Tongue (tissue), 2 donors: Measurements from ENCODE around the gene LEO1. TPM values are rescaled to one million over a fixed set of nuclear protein-coding genes. Genes with fewer than 3 reads are reported as not detected.
"Not testable (repeated sequence)": the region's sequence is repeated elsewhere in the genome, so short reads cannot be mapped to it uniquely, and the experiment has no call there.

Experiments
- DNase-seq: peaks from one replicate; pipeline ENCODE4 v3.0.0-alpha.2; 2015
- total RNA-seq: library from RNA; depleted of rRNA; stranded (reverse); fragments of >200 nt; gene quantifications from one replicate; pipeline ENCODE4 v1.2.3, GENCODE V29; 2014

LEO1 gene
- total RNA-seq, 1 donor from 2014 or later: 34.3 TPM

DNA sequence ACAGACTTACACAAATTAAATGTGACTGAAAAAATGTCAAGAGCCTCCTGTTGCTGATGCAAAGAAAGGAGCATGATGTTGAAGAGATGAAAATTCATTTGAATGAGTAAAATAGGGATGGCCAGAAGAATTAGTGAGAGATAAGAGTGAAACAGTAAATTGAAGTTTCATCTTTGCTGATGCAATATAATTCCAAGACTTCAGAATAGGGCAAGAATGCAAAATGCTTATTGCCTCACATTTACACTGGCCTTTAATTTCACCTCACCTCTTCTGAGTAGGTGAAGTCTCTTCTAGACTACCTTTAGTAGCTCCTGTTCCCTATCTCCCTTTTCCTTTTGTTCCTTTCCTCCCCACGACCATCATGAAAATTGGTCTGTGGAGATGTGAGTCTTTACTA is 32.1 kb upstream of the LEO1 start:
- DNase-seq: no peak

DNA sequence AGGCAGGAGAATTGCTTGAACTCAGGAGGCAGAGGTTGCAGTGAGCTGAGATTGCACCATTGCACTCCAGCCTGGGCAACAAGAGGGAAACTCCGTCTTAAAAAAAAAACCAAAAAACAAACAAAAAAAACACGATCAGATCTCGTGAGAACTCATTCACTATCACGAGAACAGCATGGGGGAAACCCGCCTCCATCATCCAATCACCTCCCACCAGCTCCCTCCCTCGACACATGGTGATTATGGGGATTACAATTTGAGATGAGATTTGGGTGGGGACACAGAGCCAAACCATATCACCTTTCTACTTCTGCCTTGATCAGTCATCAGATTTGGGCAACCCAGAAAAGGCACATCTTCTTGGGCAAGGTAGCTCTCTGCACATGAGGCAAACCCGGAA is 31.5 kb upstream of the LEO1 start:
- not testable (repeated sequence) for DNase-seq

DNA sequence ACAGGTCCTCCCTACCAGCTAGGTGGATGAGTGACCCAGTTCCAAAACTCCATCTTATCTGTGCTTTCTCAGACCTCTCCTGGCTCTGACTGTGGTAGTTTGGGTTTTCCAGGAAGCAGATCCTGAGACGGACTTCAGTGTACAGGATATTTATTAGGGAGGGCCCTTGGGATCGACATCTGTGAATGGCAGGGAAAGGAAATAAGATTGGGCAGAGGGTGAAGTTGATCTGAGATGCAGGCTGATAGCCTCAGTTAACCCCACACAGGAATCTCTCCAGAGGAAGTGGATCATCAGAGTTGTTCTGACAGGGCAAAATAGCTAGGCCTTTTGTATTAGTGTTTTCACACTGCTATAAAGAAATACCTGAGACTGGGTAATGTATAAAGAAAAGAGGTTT is 30.8 kb upstream of the LEO1 start:
- no peak for DNase-seq

DNA sequence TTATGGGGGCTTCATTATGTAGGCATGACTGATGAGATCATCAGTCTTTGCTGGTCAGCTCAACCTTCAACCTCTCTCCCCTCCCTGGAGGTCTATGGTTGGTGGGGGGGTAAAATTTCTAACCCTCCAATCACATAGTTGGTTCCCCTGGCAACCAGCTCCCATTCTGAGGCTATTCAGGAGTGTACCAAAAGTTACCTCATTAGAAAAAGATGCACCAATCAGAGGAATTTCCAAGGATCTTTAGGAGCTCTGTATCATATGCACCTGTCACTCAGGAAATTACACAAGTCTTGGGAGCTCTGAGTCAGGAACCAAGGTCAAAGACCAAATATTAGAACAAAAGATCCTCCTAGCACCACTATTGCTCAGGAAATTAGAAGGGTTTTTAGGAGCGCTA is 21.4 kb upstream of the LEO1 start:
- DNase-seq: no peak

DNA sequence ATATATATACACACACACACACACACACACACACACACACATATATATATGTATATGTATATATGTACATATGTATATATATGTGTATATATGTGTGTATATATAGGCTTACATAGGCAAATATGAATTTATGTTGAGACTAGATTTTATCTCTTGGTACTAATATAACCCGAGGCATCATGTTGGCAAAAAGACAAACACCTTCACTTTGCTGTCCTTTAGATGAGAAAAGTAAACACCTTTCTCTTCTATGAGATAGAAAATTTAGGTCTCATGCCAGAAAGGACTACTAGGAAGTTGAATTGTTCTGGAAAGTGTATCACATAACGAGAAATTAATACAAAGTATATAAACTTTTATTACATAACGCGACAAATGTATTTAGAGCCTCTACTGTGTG is 19.6 kb upstream of the LEO1 start:
- no peak for DNase-seq

DNA sequence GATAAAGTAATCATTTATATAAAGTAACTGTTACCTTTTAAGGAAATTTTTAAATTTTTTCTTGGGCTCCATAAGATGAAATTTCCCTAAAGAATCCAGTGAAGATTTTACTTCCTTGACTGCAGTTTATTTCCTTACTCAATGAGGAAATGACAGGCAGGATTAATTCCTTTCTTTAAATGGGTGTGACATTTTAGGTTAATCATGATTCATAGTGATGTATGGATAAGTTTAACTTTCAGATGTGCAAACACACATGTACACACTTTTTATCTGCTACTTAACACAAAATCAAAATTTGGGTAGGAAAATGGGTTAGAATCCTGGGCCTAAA is 11.2 kb upstream of the LEO1 start:
- no peak for DNase-seq

DNA sequence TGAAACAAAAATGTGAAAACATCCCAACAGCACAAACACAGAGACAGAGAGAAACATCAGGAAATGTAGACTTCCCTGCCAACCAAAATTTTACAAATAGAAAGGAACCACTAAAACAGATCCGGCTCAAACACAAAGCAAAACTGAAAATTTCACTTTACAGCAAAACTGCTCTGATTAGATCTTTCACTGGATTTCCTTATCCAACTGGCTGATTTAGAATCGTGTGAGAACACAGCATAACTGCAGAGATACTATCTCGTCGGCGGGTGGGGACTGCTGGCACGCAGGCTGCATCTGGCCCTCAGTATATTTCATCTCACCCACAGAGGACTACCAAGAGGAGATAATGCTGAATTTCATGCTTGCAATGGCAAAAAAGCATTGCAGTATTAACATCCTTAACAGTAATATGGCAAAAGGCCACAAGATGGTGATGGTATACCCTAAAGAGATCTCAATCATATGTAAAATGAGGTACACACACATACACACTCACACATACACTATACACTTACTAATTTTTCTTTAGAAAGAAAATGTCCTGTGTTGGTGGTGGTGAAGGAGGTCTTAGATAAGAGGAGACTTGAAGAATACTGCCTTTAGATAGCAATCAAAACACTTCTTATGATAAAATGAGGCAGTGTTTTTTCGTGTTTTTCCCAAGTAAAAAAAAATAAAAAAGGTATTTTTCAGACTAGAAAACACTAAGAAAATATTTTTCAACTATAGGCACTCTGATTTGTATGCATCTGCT is 10.6 kb upstream of the LEO1 start:
- DNase-seq: peak; percentile 60

DNA sequence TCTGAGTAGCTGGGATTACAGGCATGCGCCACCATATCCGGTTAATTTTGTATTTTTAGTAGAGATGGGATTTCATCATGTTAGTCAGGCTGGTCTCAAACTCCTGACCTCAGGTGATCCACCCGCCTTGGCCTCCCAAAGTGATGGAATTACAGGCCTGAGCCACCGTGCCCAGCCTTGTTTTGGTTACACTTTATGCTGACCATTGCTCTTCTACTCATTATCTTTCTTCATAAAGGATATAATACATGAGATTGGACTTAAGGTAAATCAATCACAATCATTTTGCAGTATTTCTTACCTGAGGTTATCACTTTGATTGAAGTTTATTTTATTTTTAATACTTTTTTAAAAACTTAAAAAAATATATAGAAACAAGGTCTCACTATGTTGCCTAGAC is 2.2 kb upstream of the LEO1 start:
- no peak for DNase-seq

DNA sequence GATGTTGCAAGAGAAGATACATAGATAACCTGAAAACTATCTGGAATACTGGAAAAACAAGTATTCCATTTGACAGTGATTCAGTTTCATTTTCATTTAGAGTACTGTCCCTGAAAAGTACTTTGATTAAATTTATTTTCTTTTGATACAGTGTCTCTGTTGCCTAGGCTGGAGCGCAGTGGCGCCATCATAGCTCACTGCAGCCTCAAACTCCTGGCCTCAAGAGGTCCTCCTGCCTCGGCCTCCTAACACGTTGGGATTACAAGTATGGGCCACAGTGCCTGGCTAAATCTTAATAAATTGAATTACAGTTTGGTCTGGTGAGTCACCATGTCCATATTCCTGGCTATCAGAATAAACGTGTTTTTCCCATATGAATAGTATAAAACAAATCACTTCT is 1.6 kb upstream of the LEO1 start:
- DNase-seq: no peak

DNA sequence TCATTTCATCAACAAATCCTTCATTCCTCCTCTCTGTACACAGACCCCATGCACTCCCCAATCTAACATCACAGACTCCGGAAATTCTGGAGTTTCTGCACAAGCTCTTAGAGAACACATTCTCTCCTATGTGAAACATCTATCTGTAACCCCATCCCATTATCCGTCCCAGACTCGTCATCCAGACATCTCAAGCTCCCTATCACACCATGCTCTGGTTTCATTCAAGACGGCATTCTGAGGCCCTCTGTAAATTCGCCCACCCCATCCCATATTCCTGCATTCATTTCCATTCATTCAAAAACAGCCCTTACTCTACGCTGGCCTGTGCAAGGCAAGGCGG is 575 bp downstream of the LEO1 start:
- DNase-seq: no peak

DNA sequence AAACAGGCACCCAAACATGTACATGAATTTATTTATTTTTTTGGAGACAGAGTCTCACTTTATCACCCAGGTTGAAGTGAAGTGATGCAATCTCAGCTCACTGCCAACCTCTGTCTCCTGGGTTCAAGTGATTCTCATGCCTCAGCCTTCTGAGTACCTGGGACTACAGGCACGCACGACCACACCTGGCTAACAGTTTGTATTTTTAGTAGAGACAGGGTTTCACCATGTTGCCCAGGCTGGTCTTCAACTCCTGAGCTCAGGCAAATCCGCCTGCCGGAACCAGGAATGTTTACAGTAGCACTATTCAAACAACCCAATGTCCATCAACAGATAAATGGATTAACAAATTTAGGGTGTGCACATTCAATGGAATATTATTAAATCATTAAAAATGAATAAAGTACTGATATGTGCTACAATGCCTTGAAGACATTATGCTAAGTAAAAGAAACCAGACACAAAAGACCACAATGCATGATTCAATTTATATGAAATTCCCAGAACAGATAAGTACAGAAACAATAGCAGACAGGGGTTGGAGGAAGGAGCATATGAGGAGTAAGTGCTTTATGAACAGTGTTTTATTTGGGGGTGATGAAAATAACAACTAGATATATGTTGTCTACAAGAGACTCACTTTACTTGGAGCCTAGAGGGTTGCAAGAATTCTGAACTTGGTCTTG is 1.3 kb downstream of the LEO1 start:
- peak; percentile 1 for DNase-seq

DNA sequence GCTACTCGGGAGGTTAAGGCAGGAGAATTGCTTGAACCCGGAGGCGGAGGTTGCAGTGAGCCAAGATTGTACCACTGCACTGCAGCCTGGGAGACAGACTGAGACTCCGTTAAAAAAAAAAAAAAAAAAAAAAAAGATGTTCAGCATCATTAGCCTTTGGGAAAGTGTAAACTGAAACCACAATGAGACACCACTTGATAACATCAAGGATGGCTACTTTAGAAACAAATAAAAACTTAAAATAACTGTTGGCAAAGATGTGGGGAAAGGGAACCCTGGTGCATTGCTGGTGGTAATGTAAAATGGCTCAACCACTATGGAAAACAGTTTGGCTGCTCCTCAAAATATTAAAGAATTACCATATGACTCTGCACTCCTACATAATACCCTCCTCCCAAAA is 1.9 kb downstream of the LEO1 start:
- no peak for DNase-seq

DNA sequence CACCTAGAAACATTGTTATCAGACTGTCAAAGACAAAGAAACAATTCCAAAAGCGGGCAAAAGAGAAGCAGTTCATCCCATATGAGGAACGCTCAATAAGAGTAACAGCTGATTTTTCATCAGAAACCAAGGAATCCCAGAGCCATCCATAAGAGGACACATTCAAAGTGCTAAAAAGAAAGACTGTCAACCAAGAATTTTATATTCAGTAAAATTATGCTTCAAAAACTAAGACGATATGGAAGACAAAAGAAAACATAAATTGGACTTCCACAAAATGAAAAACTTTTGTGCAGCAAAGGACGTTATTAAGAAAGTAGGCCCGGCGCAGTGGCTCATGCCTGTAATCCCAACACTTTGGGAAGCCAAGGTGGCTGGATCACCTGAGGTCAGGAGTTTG is 4.0 kb downstream of the LEO1 start:
- DNase-seq: no peak

DNA sequence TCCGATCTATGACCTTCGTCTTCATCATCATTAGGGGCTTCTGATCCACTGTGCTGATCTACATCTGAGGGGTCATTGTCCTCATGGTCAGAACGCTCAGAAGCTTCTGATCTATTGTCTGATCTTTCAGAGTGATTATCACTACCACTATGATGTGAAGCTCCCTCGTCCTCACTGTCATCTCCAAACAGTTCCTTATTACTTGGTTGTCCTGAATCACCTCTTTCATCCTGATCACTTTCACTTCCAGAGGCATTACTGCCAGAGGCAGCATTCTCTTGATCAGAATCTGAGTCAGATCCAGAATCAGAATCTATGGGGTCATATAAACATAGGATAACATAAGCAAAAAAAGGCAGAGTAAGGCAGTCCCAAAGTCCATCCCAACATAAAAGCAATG is 5.4 kb downstream of the LEO1 start:
- no peak for DNase-seq

DNA sequence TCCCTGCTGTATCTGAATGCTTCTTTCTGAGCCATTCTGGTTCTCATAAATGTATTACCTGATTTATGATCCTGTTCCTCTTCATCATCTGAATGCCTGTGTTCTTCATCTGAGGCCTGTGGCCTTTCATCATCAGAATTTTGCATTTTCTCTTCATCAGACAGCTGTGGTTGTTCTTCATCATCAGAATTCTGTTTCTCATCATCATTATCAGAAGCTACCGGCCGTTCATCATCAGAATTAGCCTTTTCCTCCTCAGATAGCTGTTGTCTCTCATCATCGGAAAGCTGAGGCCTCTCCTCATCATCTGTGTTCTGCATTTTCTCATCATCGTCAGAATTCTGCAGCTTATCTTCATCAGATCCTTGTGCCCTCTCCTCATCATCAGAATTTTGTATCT is 5.9 kb downstream of the LEO1 start:
- DNase-seq: no peak

DNA sequence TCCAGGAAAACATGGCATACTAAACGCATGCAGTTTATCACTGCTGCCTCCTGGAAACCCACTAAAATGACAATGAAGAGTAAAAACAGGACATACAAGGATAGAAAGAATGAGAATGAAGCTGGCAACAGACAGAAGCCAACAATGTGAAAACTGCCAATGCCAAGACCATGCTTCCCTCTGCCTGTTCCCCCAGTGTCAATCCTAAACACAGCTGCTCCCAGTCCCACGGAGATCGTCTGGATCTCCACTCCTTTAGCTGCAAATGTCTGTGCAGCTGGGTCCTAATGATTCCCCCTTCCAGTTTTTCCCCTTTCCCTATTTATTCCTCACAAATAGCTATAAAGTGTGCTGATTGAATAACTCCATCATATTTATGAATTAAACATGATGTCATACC is 16.1 kb downstream of the LEO1 start:
- DNase-seq: no peak

DNA sequence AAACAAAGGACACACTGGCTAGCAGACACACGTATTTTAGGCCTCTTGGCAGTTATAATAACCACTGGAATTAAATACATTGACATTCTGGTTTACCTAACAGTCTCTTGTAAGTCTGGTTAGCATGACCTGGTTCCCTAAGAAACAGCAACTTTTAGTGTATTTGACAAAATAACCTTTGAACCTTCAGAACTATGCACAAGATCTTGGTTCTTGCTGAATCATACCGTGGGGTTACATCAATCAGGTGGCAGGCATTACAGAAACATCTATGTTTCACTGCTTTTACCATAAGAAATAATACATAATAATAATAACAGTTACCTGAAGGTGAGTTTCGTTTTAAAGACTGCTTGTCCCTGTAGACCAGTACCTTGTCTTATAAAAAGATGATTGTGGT is 18.8 kb downstream of the LEO1 start:
- DNase-seq: no peak

DNA sequence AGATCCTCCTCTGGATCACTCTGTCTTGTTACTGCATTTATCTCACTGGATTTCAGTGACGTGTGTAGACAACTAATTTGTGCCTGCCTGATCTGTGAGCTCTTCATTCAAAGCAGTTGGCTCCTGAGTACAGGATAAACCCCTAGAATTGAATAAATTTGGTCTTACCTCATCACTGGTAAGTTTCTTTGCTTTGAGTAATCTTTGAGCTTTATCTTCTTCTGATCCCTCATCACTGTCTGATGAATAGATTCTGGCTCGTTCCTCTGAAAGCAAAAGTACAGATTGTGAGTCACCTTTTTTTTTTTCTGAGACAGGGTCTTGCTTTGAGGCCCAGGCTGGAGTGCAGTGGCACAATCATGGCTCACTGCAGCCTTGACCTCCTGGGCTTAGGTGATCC is 24.5 kb downstream of the LEO1 start:
- no peak for DNase-seq

DNA sequence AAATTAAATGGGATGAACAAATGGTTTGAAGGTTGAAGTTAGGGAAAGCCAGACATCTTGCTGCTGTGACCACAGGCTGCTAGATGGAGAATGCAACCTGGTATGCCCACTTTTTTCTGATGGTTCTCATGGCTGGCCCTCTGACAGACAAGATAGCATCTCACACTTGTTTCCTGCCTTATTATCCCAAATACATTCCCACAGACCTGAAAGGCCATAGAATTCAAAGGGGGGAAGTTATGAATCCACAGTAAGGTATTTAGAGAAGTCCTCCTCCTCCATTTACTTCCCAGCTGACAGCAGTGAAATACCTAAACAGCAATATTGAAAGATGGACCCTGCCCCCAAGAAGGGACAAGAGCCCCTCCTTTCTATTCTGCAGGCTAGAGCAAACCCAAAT is 32.4 kb downstream of the LEO1 start:
- no peak for DNase-seq

DNA sequence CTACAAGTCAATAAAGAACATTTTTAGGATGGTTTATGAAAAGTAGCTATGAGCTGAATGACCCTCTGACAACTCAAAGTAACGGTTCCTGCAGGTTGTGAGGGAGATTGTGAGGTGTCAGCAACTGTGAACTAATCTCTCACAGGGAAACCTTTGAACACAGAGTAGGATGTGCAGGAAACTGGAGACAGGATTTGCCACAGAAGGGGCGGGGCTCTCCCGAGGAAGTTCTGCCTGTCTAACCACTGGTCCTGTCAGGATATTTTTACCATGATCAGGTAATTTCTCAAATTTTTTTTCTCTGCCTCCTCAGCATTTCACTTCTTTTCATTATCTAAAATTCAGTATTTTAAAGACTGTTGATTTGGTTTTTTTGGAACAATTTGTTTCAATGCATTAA is 33.3 kb downstream of the LEO1 start:
- DNase-seq: no peak

DNA sequence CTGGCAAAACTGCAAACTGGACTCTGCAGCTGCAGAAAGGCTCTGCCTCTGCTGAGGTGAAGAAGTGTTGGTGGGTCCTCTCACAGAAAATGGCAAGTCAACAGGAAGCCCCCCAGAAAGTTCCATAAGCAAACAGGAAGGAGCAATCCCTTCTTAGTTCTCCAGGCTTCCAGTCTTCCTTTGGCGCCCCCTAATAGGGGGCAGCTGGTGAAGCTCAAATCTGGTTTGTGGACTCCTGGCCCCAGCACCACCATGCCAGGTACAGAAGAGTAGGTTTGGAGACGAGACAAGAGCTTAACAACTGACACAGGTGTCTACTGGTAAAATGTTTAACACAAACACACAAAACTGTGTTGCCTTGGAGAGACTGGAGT is 35.5 kb downstream of the LEO1 start:
- no peak for DNase-seq

DNA sequence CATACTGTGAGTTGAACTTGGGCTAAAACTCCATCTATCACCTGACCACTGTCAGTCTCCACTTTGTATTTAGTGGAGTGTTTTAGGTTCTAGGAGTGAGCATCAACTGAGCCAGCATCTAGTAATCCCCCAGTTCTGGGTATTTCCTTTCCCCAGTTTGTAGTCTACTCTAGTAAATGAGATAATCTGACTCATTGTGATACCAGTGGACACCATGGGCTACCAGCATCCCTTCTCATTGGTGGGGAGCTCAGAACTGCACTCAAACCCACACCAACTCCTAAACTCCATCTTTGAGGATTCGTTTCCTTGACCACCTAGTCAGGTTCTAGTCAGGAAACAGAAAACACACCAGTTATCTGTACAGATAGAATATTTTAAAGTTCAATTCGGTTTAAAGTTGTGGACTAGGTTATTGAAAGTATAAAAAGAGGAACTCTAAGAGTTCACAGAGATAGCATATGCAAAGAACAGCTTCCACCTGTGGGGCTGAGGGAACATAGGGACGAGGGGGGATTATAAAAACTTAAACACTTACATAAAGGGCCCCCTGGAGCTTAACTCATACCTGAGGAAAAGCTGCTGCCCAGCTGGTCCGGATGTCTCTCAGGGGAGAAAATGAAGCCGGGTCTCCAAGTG is 36.0 kb downstream of the LEO1 start:
- DNase-seq: no peak

DNA sequence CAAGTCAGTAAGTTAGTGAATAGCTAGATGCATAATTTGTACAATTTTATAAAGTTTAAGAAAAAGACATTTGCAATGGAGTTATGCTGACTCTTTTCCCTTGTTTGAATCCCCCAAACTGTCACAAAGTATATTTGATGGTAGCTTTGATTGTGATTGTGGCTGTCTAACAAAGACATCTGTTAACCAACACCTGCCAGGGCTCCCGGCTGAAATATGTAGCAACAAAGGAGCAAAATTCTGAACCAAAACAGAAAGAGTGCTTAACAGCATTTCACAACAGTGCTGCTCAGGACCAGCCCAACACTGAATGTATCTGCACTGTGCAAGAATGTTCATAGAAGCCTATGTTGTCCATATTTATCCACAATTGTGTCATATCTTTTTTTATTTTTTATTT is 39.4 kb downstream of the LEO1 start:
- no peak for DNase-seq

DNA sequence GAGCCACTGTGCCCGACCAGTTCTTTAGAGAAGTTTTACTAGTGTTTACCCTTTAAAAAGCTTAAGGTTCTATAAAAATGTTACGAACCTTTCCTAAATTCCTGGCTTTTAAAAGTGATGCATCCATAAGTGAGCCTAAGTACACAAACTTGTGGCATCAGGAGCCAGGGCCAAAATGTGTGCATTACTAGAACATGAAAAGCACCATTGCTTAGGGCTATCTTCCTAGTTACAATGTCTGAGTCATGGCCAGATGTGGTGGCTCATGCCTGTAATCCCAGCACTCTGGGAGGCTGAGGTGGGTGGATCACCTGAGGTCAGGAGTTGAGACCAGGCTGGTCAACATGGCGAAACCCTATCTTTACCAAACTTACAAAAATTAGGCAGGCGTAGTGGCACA is 39.9 kb downstream of the LEO1 start:
- no peak for DNase-seq
